GM12874 (cell line): ENCODE results near the gene MMS19.

ENCODE experiments used
- CTCF ChIP-seq: IDR thresholded peaks from 2 replicates; pipeline ENCODE4 v1.5.1; 2011; ENCODE audit warnings: low read depth, mild to moderate bottlenecking, control low read depth, low read length, moderate library complexity; ENCODE audit not compliant: insufficient read depth

The MMS19 gene

GRCh38 chr10:97452352-97452751 is 45.9 kb downstream of the MMS19 start:
- no peak for TF ChIP-seq CTCF

- no peak for TF ChIP-seq CTCF
These were observed 46.6 kb downstream of the MMS19 start for GRCh38 chr10:97451605-97452004.

GRCh38 chr10:97450828-97451227 is 47.4 kb downstream of the MMS19 start:
- no peak for TF ChIP-seq CTCF

- TF ChIP-seq CTCF, result no peak; the same call in 1 of the 2 replicates
These were observed 52.2 kb downstream of the MMS19 start, which contains the start of the genes EXOSC1 and ZDHHC16 for GRCh38 chr10:97445722-97446639. Gene EXOSC1, minus strand, starts transcription at chr10:97446006. Its CDS starts 21 bp downstream, at chr10:97445985. Gene ZDHHC16, plus strand, starts transcription at chr10:97446175. Its CDS starts 5,501 bp downstream, at chr10:97451676.

GRCh38 chr10:97445357-97445721 is 52.9 kb downstream of the MMS19 start:
- no peak for TF ChIP-seq CTCF

- no peak for TF ChIP-seq CTCF
These were observed 54.0 kb downstream of the MMS19 start for GRCh38 chr10:97444212-97444611.

GRCh38 chr10:97442277-97442676 is 55.9 kb downstream of the MMS19 start:
- no peak for TF ChIP-seq CTCF
